IMR-90 (cell line): Measurements from ENCODE around the gene ECSIT.

ENCODE experiments used
- BHLHE40 ChIP-seq: fragments of 150-350 bp; IDR thresholded peaks from 2 replicates; pipeline ENCODE4 v1.6.1; 2016; ENCODE audit warnings: mild to moderate bottlenecking, low read depth, low read length
- CEBPB ChIP-seq: IDR thresholded peaks from 2 replicates; pipeline ENCODE4 v1.6.1; 2012; ENCODE audit warnings: low read depth, low read length, improper control_type of control experiment
- CHD1 ChIP-seq: IDR thresholded peaks from 2 replicates; pipeline ENCODE4 v1.6.1; 2012; ENCODE audit warnings: low read depth, low read length, improper control_type of control experiment
- CTCF ChIP-seq: conservative IDR thresholded peaks from 2 replicates; pipeline ENCODE4 v1.5.1; 2012; ENCODE audit warnings: mild to moderate bottlenecking, low read depth, low read length, improper control_type of control experiment
- MAFK ChIP-seq: IDR thresholded peaks from 2 replicates; pipeline ENCODE4 v1.6.1; 2012; ENCODE audit warnings: low read depth, low read length, improper control_type of control experiment
- MXI1 ChIP-seq: IDR thresholded peaks from 2 replicates; pipeline ENCODE4 v1.6.1; 2012; ENCODE audit warnings: low read depth, mild to moderate bottlenecking, low read length, moderate library complexity, borderline replicate concordance
- POLR2A ChIP-seq: IDR thresholded peaks from 2 replicates; pipeline ENCODE4 v1.6.1; 2012; ENCODE audit warnings: mild to moderate bottlenecking, low read depth, low read length
- RAD21 ChIP-seq: IDR thresholded peaks from 2 replicates; pipeline ENCODE4 v1.6.1; 2012; ENCODE audit warnings: low read length, improper control_type of control experiment
- RCOR1 ChIP-seq: IDR thresholded peaks from 2 replicates; pipeline ENCODE4 v1.6.1; 2012; ENCODE audit warnings: mild to moderate bottlenecking, low read length, improper control_type of control experiment; ENCODE audit not compliant: insufficient replicate concordance
- RFX5 ChIP-seq: IDR thresholded peaks from 2 replicates; pipeline ENCODE4 v1.8.0; 2012; ENCODE audit warnings: low read depth, mild to moderate bottlenecking, low read length, moderate library complexity
- USF2 ChIP-seq: fragments of 150-350 bp; IDR thresholded peaks from 2 replicates; pipeline ENCODE4 v1.6.1; 2017; ENCODE audit warnings: mild to moderate bottlenecking, antibody characterized with exemption, low read length, low read depth

GRCh38 chr19:11539495-11540365, 10.8 kb upstream of the ECSIT start:
- TF ChIP-seq POLR2A = no peak; the same call in 1 of the 2 replicates
- TF ChIP-seq CTCF = no peak
- no peak for TF ChIP-seq CHD1
- no peak for TF ChIP-seq USF2
- TF ChIP-seq RCOR1 = no peak
- no peak for TF ChIP-seq CEBPB
- no peak for TF ChIP-seq MAFK
- no peak for TF ChIP-seq RAD21
- TF ChIP-seq MXI1 = no peak
- TF ChIP-seq RFX5 = no peak
- no peak for TF ChIP-seq BHLHE40
